NCI-H345 treated with DMSO at 0.1 percent for 48 hours (cell line): ENCODE data around the gene BPIFB6.

Experiments
- DNase-seq: peaks from one replicate; lab custom pipeline; 2025; ENCODE audit not compliant: unreplicated experiment; lab: John Stamatoyannopoulos, UW

BPIFB6 gene

GRCh38 chr20:33000802-33001466, 30.5 kb upstream of the BPIFB6 start:
- no peak for DNase-seq

- no peak for DNase-seq
These were observed 29.2 kb upstream of the BPIFB6 start for GRCh38 chr20:33002087-33002808.

GRCh38 chr20:33004141-33004751, 27.2 kb upstream of the BPIFB6 start, which contains the start of gene SUN5:
TSS of gene SUN5 (minus strand) at chr20:33004433. CDS start at chr20:33004340, 93 bp downstream.
- DNase-seq = no peak

- DNase-seq = no peak
These were observed 26.3 kb upstream of the BPIFB6 start for GRCh38 chr20:33005132-33005566.

GRCh38 chr20:33005908-33006775, 25.3 kb upstream of the BPIFB6 start:
- DNase-seq = no peak

GRCh38 chr20:33006776-33007375, 24.6 kb upstream of the BPIFB6 start:
- DNase-seq = no peak

- no peak for DNase-seq
These were observed 23.8 kb upstream of the BPIFB6 start, which contains the start of gene BPIFB2 for GRCh38 chr20:33007376-33008335. TSS of gene BPIFB2 (plus strand) at chr20:33007704. CDS start at chr20:33008575, 871 bp downstream.

- DNase-seq = no peak
These were observed 22.9 kb upstream of the BPIFB6 start for GRCh38 chr20:33008336-33009213.

GRCh38 chr20:33009214-33010132, 22.0 kb upstream of the BPIFB6 start:
- DNase-seq = no peak

GRCh38 chr20:33010133-33010504, 21.3 kb upstream of the BPIFB6 start:
- no peak for DNase-seq

GRCh38 chr20:33010674-33011449, 20.6 kb upstream of the BPIFB6 start:
- no peak for DNase-seq

GRCh38 chr20:33012327-33013189, 18.9 kb upstream of the BPIFB6 start:
- no peak for DNase-seq

- DNase-seq = no peak
These were observed 17.6 kb upstream of the BPIFB6 start for GRCh38 chr20:33013701-33014326.

- DNase-seq = no peak
These were observed 16.9 kb upstream of the BPIFB6 start for GRCh38 chr20:33014336-33015113.

- no peak for DNase-seq
These were observed 16.3 kb upstream of the BPIFB6 start for GRCh38 chr20:33015114-33015484.
